GM12878 (cell line): ENCODE results near the gene COL4A1. TPM values are rescaled to one million over a fixed set of nuclear protein-coding genes. Genes with fewer than 3 reads are reported as not detected.

Experiments
- ATAC-seq: fragments of 200-7000 bp; cut with Tn5 transposase; 3 replicates; pipeline ENCODE4 v1.9.1; 2020; ENCODE audit warnings: mild to moderate bottlenecking, moderate library complexity
- BruUV-seq: library from RNA; stranded (reverse); fragments of 400-500 nt; replicated peaks from 2 replicates; lab custom pipeline; 2021; lab: Mats Ljungman, UMichigan
- CTCF ChIA-PET: fragments of 300-600 bp; sonication (Branson Sonifier 250); formaldehyde crosslinking; extraction: SDS; loops from one replicate; lab custom pipeline; 2021; ENCODE audit warnings: inconsistent platforms; lab: Yijun Ruan, JAX
- POLR2A ChIA-PET: fragments of 350-600 bp; formaldehyde crosslinking; extraction: SDS; loops from one replicate; lab custom pipeline; 2021; ENCODE audit warnings: inconsistent platforms; lab: Charles Lee
- RAD21 ChIA-PET: fragments of 300-600 bp; sonication (Branson Sonifier 250); formaldehyde crosslinking; loops from one replicate; lab custom pipeline; 2023; ENCODE audit warnings: antibody characterized with exemption; ENCODE audit not compliant: unreplicated experiment; lab: Charles Lee
- SMC1A ChIA-PET: fragments of 300-600 bp; sonication (Branson Sonifier 250); formaldehyde crosslinking; loops from one replicate; lab custom pipeline; 2023; ENCODE audit not compliant: unreplicated experiment, uncharacterized antibody; lab: Charles Lee
- DNase-seq: peaks from one replicate; pipeline ENCODE4 v3.0.0-alpha.2; 2011; ENCODE audit warnings: low read depth, low spot score
- FAIRE-seq: peaks from 3 replicates; lab custom pipeline; 2011; peaks lifted over from hg19 to GRCh38; lab: Jason Lieb, UNC
- H2AFZ ChIP-seq: 2 replicates; pipeline ENCODE4 v1.6.0; 2011; ENCODE audit warnings: low read depth, low read length, control low read depth; ENCODE audit not compliant: control insufficient read depth
- H3K27ac ChIP-seq: 2 replicates; pipeline ENCODE4 v1.5.1; 2011; ENCODE audit warnings: control low read depth; ENCODE audit not compliant: control insufficient read depth, insufficient read depth
- H3K27me3 ChIP-seq, 2 experiments: replicated peaks in 1 of 2; 2 replicates each; pipeline versions ENCODE4 v1.6.0 to v1.6.1; 2011; ENCODE audit warnings: low read length in 1 of 2; ENCODE audit not compliant: control insufficient read depth in 2 of 2, insufficient read depth in 2 of 2
- H3K36me3 ChIP-seq, 2 experiments: 2 replicates each; pipeline ENCODE4 v1.5.1; 2011; ENCODE audit warnings: low read length in 1 of 2; ENCODE audit not compliant: control insufficient read depth in 2 of 2, insufficient read depth in 2 of 2
- H3K4me1 ChIP-seq: 2 replicates; pipeline ENCODE4 v1.6.1; 2011; ENCODE audit warnings: mild to moderate bottlenecking, low read length, moderate library complexity, mixed read lengths; ENCODE audit not compliant: control insufficient read depth, insufficient read depth
- H3K4me2 ChIP-seq: 2 replicates; pipeline ENCODE4 v1.6.0; 2011; ENCODE audit warnings: control low read depth; ENCODE audit not compliant: control insufficient read depth, insufficient read depth
- H3K4me3 ChIP-seq: fragments of 200-600 bp; sonication (generic); 2 replicates; pipeline ENCODE4 v1.5.1; 2016
- H3K79me2 ChIP-seq: 2 replicates; pipeline ENCODE4 v1.6.0; 2011; ENCODE audit warnings: low read length; ENCODE audit not compliant: control insufficient read depth, insufficient read depth
- H3K9ac ChIP-seq: 2 replicates; pipeline ENCODE4 v1.8.0; 2011; ENCODE audit warnings: low read length, control low read depth, mixed read lengths; ENCODE audit not compliant: control insufficient read depth, insufficient read depth
- H3K9me3 ChIP-seq: replicated peaks from 3 replicates; pipeline ENCODE4 v1.5.1; 2011; ENCODE audit warnings: mild to moderate bottlenecking, low read length; ENCODE audit not compliant: control insufficient read depth, insufficient read depth
- H4K20me1 ChIP-seq: 2 replicates; pipeline ENCODE4 v1.6.0; 2011; ENCODE audit not compliant: control insufficient read depth, insufficient read depth
- EED ChIP-seq: sonication (generic); IDR thresholded peaks from 2 replicates; pipeline ENCODE4 v1.6.1; 2016; ENCODE audit warnings: antibody characterized with exemption, low read depth
- HCFC1 ChIP-seq: fragments of 150-350 bp; IDR thresholded peaks from 2 replicates; pipeline ENCODE4 v1.6.1; 2014; ENCODE audit warnings: low read length
- NR2C2 ChIP-seq: IDR thresholded peaks from 2 replicates; pipeline ENCODE4 v1.6.1; 2011; ENCODE audit warnings: borderline replicate concordance, low read depth; ENCODE audit not compliant: control insufficient read depth, insufficient read length
- POLR2AphosphoS2 ChIP-seq: IDR thresholded peaks from 2 replicates; pipeline ENCODE4 v1.6.1; 2011; ENCODE audit warnings: low read depth, mild to moderate bottlenecking, low read length, improper control_type of control experiment, moderate library complexity
- YY1 ChIP-seq: IDR thresholded peaks from 2 replicates; pipeline ENCODE4 v1.6.1; 2011; ENCODE audit warnings: low read depth, mild to moderate bottlenecking, low read length
- ZNF217 ChIP-seq: fragments of 450-650 bp; IDR thresholded peaks from 2 replicates; pipeline ENCODE4 v1.6.1; 2017; ENCODE audit warnings: antibody characterized with exemption, mild to moderate bottlenecking
- WGBS: methylation state at CpG from one replicate; pipeline ENCODE4 v1.1.6; 2016; ENCODE audit warnings: low lambda C conversion rate; ENCODE audit not compliant: insufficient replicate concordance, insufficient coverage; ENCODE audit errors: missing lambda C conversion rate; 5-methylcytosine and 5-hydroxymethylcytosine counted together
- in situ Hi-C: fragments of 300-500 bp; cut with MboI; formaldehyde crosslinking; loops from 9 replicates; pipeline ENCODE4 v1.14.3; 2018; ENCODE audit warnings: mixed read lengths
- intact Hi-C: fragments of 100-400 bp; cut with micrococcal nuclease; formaldehyde crosslinking; loops from one replicate; pipeline ENCODE4 v1.14.2; 2022; ENCODE audit not compliant: unreplicated experiment
- polyA plus RNA-seq, 11 experiments: library from polyadenylated mRNA; depleted of rRNA in 4 of 11; unstranded in 6 of 11; stranded (reverse) in 5 of 11; fragments of >200 nt; fragmentation: Nextera tagmentation in 4 of 11; fragmentation: Illumina TruSeq in 1 of 11; extraction: Ambion mirVana in 4 of 11; extraction: Trizol in 1 of 11; gene quantifications; 1 replicate in 1 of 11; 2 replicates in 10 of 11; pipeline versions ENCODE4 v1.2.1 to v1.2.3, GENCODE V29; 2011 to 2016; ENCODE audit warnings: inconsistent platforms in 2 of 11, missing spikeins in 2 of 11, low read depth in 1 of 11
- total RNA-seq, 4 experiments: library from RNA; depleted of rRNA in 3 of 4; stranded (reverse); fragments of >200 nt in 3 of 4; fragmentation: Illumina TruSeq in 1 of 4; extraction: Trizol in 1 of 4; gene quantifications; 2 replicates each; pipeline versions ENCODE4 v1.2.1 to v1.2.3, GENCODE V29; 2013 to 2021
- TF ChIP-seq, protein P1 (sequence below): fragments of 450-650 bp; conservative IDR thresholded peaks from 2 replicates; pipeline ENCODE4 v1.6.1; 2017; ENCODE audit warnings: mild to moderate bottlenecking, moderate library complexity

COL4A1 gene
- total and polyA plus RNA-seq, 10 of the 15 experiments (the other 5 are each of a cell fraction or from before 2014, with no cell fraction given): 0.07 to 0.31 (median 0.13) TPM; not detected in 6

DNA sequence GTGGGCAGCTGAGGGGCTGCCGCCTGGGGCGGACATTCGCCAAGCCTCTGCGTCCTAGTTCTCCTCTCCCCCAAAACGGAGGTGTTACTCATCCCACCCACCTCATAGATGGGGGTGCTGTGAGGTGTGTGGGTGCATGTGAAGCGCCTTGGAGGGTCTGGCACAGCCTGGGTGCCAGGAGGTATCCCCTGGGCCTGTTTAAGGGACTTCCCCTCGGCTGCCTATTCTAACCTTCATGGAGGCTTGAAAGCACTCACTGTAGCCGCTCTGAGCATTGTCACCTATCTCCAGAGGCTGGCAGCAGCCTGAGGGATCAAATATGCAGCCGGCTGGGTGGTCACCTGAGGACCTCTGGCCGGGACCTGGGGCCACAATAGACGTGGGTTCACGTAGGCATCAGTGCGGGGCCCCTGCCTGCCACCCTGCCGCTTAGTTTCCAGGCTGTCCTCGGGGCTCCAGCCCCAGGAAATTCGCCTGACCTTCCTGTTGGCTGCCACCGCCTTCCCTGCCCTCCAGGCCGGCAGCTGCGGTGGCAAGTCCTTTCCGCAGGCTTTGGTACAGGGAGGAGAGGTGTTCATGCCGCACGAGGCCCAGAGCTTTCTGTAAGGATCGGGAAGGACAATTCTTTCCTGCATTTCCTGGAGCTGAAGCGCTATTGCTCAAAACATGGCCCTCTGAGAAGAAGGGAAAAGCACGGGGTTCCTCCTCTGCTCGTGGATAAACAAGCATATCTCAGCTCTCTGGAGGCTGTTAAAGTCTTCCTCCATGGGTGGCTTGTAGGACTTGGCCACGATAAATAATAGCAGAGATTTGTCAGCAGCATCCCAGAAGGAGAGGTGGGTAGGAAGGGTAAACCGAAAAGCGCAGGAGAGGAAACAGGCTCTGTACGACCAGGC is 4.7 kb upstream of the COL4A1 start:
- no TSS peak for BruUV-seq
- intact Hi-C loops (no loop called here), in situ Hi-C loops (no loop called here)
- RAD21 ChIA-PET: interaction anchor here (0.9 kb wide), 1 partner anchor 100 kb away, joined by 3 read pairs; no protein-coding TSS in a partner anchor
- Histone ChIP-seq H4K20me1 (no peaks in the 10 kb centered on the region), H3K79me2 (no peaks in the 10 kb centered on the region)
- TF ChIP-seq NR2C2 (no peak), HCFC1 (no peak), ZNF217 (no peak), EED (no peak), POLR2AphosphoS2 (no peak), YY1 (no peak)
- TF ChIP-seq, protein P1, sequence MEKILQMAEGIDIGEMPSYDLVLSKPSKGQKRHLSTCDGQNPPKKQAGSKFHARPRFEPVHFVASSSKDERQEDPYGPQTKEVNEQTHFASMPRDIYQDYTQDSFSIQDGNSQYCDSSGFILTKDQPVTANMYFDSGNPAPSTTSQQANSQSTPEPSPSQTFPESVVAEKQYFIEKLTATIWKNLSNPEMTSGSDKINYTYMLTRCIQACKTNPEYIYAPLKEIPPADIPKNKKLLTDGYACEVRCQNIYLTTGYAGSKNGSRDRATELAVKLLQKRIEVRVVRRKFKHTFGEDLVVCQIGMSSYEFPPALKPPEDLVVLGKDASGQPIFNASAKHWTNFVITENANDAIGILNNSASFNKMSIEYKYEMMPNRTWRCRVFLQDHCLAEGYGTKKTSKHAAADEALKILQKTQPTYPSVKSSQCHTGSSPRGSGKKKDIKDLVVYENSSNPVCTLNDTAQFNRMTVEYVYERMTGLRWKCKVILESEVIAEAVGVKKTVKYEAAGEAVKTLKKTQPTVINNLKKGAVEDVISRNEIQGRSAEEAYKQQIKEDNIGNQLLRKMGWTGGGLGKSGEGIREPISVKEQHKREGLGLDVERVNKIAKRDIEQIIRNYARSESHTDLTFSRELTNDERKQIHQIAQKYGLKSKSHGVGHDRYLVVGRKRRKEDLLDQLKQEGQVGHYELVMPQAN: no peak
- TF ChIP-seq, all 136 proteins: peak for 0
- DNase-seq (no peak), ATAC-seq (no peak), FAIRE-seq (no peak)
- Histone ChIP-seq H3K4me1 (no peaks in the 10 kb centered on the region), H3K4me3 (no peak overlapping the region), H3K36me3 (no peaks in the 10 kb centered on the region), H3K9me3 (no peaks in the 10 kb centered on the region; the same call in 2 of the 3 replicates), H2AFZ (no peak overlapping the region), H3K9ac (no peak overlapping the region), H3K4me2 (no peak overlapping the region), H3K27me3 (peaks cover 12 to 15% of the 10 kb centered on the region in 2 experiments; a peak in 3 of 4 replicates), H3K27ac (no peak overlapping the region)
- POLR2A ChIA-PET: no interaction called here
- SMC1A ChIA-PET: no interaction called here
- CTCF ChIA-PET: no interaction called here
- WGBS: 30% methylated on average over 30 of the region's 30 CpGs
